Testis (tissue), 2 donors: ENCODE measurements around the gene CCDC15.

Experiments used
- CTCF ChIP-seq, 3 experiments: fragments of 450-650 bp in 2 of 3; fragments of 200-600 bp in 1 of 3; sonication (generic) in 1 of 3; IDR thresholded peaks; one replicate each; pipeline ENCODE4 v1.5.1; 2016 to 2019; ENCODE audit warnings: antibody characterized with exemption in 3 of 3, mild to moderate bottlenecking in 2 of 3, moderate library complexity in 1 of 3
- POLR2A ChIP-seq: fragments of 450-650 bp; IDR thresholded peaks from one replicate; pipeline ENCODE4 v1.6.1; 2017; ENCODE audit warnings: antibody characterized with exemption, mild to moderate bottlenecking, moderate library complexity

GRCh38 chr11:124988063-124988462 is 34.1 kb downstream of the CCDC15 start:
- TF ChIP-seq CTCF (IDR thresholded peaks at IDR 0.05) (no peak), POLR2A (no peak)
